Breast epithelium (tissue), 4 donors: ENCODE data around the gene TCF7L1. TPM values are rescaled to one million over a fixed set of nuclear protein-coding genes. Genes with fewer than 3 reads are reported as not detected.
A peak's percentile ranks its signal among the peaks of the same experiment; 100 is the strongest.

Experiments
- DNase-seq, 2 donors: peaks; one replicate each; pipeline ENCODE4 v3.0.0-alpha.2; 2019; ENCODE audit warnings: low spot score in 2 of 2
- H3K27ac ChIP-seq, 2 donors: fragments of 200-600 bp; sonication (generic) in 1 of 2; one replicate each; pipeline ENCODE4 v1.5.1; 2016 to 2019; ENCODE audit warnings: mild to moderate bottlenecking in 1 of 2
- H3K27me3 ChIP-seq, 2 donors: fragments of 200-600 bp; sonication (generic) in 1 of 2; one replicate each; pipeline versions ENCODE4 v1.5.1 to v1.6.0; 2017 to 2019; ENCODE audit warnings: control low read depth in 1 of 2, mild to moderate bottlenecking in 1 of 2
- H3K36me3 ChIP-seq: fragments of 200-600 bp; one replicate; pipeline ENCODE4 v1.5.1; 2019
- H3K4me1 ChIP-seq, 2 donors: fragments of 200-600 bp; sonication (generic); one replicate each; pipeline ENCODE4 v1.5.1; 2016 to 2019; ENCODE audit warnings: control low read depth in 1 of 2
- H3K4me3 ChIP-seq, 3 donors: fragments of 200-600 bp; sonication (generic); 1 replicate in 2 of 3; 2 replicates in 1 of 3; pipeline ENCODE4 v1.5.1; 2016 to 2019; ENCODE audit warnings: mild to moderate bottlenecking in 3 of 3, moderate library complexity in 2 of 3
- H3K9me3 ChIP-seq, 2 donors: fragments of 200-600 bp; sonication (generic) in 1 of 2; one replicate each; pipeline ENCODE4 v1.5.1; 2016 to 2019; ENCODE audit warnings: control low read depth in 1 of 2
- CTCF ChIP-seq, 3 donors: fragments of 450-650 bp; IDR thresholded peaks; one replicate each; pipeline ENCODE4 v1.5.1; 2016 to 2017; ENCODE audit warnings: antibody characterized with exemption in 3 of 3, mild to moderate bottlenecking in 3 of 3, moderate library complexity in 3 of 3
- POLR2A ChIP-seq: fragments of 450-650 bp; IDR thresholded peaks from one replicate; pipeline ENCODE4 v1.6.1; 2016; ENCODE audit warnings: antibody characterized with exemption, mild to moderate bottlenecking, moderate library complexity
- POLR2AphosphoS5 ChIP-seq, 3 donors: sonication (generic); formaldehyde crosslinking; IDR thresholded peaks; one replicate each; pipeline ENCODE4 v1.6.1; 2017; ENCODE audit warnings: antibody characterized with exemption in 3 of 3
- intact Hi-C: fragments of 100-400 bp; cut with DNase I; formaldehyde crosslinking; loops from one replicate; pipeline ENCODE4 v1.15.1; 2023; ENCODE audit warnings: low total_unique reads
- total RNA-seq, 3 donors: library from RNA; depleted of rRNA; stranded (reverse); fragments of >200 nt; gene quantifications; one replicate each; pipeline ENCODE4 v1.1.0, GENCODE V29; 2016

Gene TCF7L1
- total RNA-seq, 3 donors from 2014 or later = 3.4 to 6.9 (median 5.9) TPM

GRCh38 chr2:85273738-85274731 is 140.8 kb downstream of the TCF7L1 start:
- Histone ChIP-seq H3K36me3 (no peaks in the 10 kb centered on the region), H3K4me3 (no peak overlapping the region), H3K27ac (peak overlapping the region; percentile 67 to 77), H3K27me3 (no peaks in the 10 kb centered on the region), H3K9me3 (no peaks in the 10 kb centered on the region), H3K4me1 (peaks cover 12% of the 10 kb centered on the region in 2 donors)
- intact Hi-C loops = no loop called here
- peak in 1 of 2 donors; percentile 76 for DNase-seq
- TF ChIP-seq CTCF (IDR thresholded peaks at IDR 0.05) (no peak), POLR2AphosphoS5 (IDR thresholded peaks at IDR 0.05) (peak in 1 of 3 donors; percentile 75), POLR2A (no peak)

- TF ChIP-seq POLR2A (no peak), POLR2AphosphoS5 (IDR thresholded peaks at IDR 0.05) (no peak), CTCF (IDR thresholded peaks at IDR 0.05) (no peak)
- Histone ChIP-seq H3K27ac (peak overlapping the region; percentile 59 to 86), H3K27me3 (no peaks in the 10 kb centered on the region), H3K4me1 (peaks cover 12% of the 10 kb centered on the region in 2 donors), H3K9me3 (no peaks in the 10 kb centered on the region), H3K36me3 (no peaks in the 10 kb centered on the region), H3K4me3 (peak overlapping the region; percentile 8 to 56 (median 15))
- DNase-seq = no peak
- intact Hi-C loops = no loop called here
Measured at GRCh38 chr2:85275984-85276540, 142.9 kb downstream of the TCF7L1 start.

GRCh38 chr2:85276571-85277118 is 143.5 kb downstream of the TCF7L1 start:
- TF ChIP-seq POLR2AphosphoS5 (IDR thresholded peaks at IDR 0.05) = no peak
- TF ChIP-seq POLR2A = no peak
- TF ChIP-seq CTCF (IDR thresholded peaks at IDR 0.05) = no peak
- intact Hi-C loops = no loop called here
- DNase-seq = no peak
- Histone ChIP-seq H3K27me3 (no peaks in the 10 kb centered on the region), H3K9me3 (no peaks in the 10 kb centered on the region), H3K27ac (peak overlapping the region; percentile 59 to 86), H3K4me1 (peaks cover 12% of the 10 kb centered on the region in 2 donors), H3K4me3 (peak overlapping the region in 1 of 3 donors; percentile 56), H3K36me3 (no peaks in the 10 kb centered on the region)

- H3K9me3 ChIP-seq = no peaks in the 10 kb centered on the region
- DNase-seq = no peak
- H3K4me1 ChIP-seq = peaks cover 12% of the 10 kb centered on the region in 2 donors
- no peaks in the 10 kb centered on the region for H3K36me3 ChIP-seq
- peak overlapping the region; percentile 59 to 86 for H3K27ac ChIP-seq
- no peaks in the 10 kb centered on the region for H3K27me3 ChIP-seq
- peak overlapping the region in 1 of 3 donors; percentile 36 for H3K4me3 ChIP-seq
- intact Hi-C loops = no loop called here
- no peak for TF ChIP-seq POLR2A
- no peak for TF ChIP-seq POLR2AphosphoS5 (IDR thresholded peaks at IDR 0.05)
- TF ChIP-seq CTCF (IDR thresholded peaks at IDR 0.05) = no peak
Measured at GRCh38 chr2:85277416-85278158, 144.4 kb downstream of the TCF7L1 start.
